GM19025 (cell line): ENCODE measurements around the gene ASB10.

Source experiments
- ATAC-seq: cut with Tn5 transposase; IDR thresholded peaks from one replicate; pipeline ENCODE4 v1.9.1; 2021; ENCODE audit warnings: mild to moderate bottlenecking, low read depth, moderate library complexity; ENCODE audit not compliant: unreplicated experiment

ASB10 gene, protein sequence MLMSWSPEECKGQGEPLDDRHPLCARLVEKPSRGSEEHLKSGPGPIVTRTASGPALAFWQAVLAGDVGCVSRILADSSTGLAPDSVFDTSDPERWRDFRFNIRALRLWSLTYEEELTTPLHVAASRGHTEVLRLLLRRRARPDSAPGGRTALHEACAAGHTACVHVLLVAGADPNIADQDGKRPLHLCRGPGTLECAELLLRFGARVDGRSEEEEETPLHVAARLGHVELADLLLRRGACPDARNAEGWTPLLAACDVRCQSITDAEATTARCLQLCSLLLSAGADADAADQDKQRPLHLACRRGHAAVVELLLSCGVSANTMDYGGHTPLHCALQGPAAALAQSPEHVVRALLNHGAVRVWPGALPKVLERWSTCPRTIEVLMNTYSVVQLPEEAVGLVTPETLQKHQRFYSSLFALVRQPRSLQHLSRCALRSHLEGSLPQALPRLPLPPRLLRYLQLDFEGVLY

DNA sequence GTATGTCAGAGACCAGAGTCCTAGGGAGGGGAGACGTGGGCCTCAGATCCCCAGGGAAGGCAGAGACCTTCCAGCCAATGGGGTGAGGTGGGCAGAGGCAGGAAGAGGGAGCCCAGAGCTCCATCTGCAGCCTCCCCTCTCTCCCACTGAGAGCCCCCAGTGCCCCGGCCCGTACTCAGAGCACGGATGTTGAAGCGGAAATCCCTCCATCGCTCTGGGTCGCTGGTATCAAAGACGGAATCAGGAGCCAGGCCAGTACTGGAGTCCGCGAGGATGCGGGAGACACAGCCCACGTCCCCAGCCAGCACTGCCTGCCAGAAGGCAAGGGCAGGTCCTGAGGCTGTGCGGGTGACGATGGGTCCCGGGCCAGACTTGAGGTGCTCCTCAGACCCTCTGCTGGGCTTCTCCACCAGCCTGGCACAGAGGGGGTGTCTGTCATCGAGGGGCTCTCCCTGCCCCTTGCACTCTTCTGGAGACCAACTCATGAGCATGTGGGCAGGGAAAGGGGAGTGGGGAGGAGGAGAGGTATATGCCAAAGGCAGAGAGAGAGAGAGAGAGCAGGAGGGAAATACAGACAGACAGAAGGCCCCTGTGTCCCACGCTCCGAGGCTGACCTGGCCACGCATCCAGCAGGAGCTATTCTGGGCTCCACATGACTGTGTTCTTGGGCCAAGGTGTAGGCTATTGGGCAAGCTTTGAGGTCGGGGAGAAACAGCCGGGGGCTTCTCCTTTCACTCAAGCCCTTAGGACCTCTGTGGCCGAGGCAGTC, at the start of gene ASB10:
Gene ASB10, minus strand, starts transcription at position 611 of the 769 bp plus-strand sequence. Its CDS starts 120 bp downstream, at position 491.
- ATAC-seq = no peak

DNA sequence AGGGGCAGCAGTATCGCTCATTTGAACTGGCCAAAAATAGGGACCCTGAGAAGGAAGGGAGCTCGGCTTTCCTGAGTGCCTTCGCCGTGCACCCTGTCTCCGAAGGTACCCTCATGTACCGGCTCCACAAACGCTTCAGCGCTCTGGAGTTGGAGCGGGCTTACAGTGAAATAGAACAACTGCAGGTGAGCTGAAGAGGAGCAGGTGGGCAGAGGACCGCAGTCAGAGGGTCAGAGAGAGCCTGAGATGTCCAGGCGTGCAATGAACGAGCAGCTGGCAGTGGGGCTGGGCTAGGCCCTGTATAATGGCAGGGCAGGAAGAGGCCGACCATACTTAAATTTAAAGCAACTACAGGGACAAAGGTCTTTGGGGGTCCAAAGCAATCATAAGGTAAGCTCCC, 49.4 kb upstream of the ASB10 start:
- ATAC-seq = no peak

DNA sequence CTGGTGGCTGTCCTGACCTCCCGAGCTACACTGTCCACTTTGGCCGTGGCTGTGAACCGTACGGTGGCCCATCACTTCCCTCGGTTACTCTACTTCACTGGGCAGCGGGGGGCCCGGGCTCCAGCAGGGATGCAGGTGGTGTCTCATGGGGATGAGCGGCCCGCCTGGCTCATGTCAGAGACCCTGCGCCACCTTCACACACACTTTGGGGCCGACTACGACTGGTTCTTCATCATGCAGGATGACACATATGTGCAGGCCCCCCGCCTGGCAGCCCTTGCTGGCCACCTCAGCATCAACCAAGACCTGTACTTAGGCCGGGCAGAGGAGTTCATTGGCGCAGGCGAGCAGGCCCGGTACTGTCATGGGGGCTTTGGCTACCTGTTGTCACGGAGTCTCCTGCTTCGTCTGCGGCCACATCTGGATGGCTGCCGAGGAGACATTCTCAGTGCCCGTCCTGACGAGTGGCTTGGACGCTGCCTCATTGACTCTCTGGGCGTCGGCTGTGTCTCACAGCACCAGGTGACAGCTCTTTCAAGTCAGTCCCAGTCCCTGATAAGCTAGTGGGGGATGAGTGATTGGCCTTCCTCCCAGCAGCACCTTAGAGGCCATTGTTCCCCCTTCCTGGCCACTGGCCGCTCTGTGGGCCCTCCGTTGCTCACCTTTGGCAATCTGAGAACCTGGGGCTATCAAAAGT, 48.2 kb upstream of the ASB10 start:
- no peak for ATAC-seq

DNA sequence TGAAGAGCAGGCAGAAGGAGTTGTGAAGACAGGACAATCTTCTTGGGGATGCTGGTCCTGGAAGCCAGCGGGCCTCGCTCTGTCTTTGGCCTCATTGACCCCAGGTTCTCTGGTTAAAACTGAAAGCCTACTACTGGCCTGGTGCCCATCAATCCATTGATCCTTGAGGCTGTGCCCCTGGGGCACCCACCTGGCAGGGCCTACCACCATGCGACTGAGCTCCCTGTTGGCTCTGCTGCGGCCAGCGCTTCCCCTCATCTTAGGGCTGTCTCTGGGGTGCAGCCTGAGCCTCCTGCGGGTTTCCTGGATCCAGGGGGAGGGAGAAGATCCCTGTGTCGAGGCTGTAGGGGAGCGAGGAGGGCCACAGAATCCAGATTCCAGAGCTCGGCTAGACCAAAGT, 46.8 kb upstream of the ASB10 start:
- ATAC-seq = no peak

DNA sequence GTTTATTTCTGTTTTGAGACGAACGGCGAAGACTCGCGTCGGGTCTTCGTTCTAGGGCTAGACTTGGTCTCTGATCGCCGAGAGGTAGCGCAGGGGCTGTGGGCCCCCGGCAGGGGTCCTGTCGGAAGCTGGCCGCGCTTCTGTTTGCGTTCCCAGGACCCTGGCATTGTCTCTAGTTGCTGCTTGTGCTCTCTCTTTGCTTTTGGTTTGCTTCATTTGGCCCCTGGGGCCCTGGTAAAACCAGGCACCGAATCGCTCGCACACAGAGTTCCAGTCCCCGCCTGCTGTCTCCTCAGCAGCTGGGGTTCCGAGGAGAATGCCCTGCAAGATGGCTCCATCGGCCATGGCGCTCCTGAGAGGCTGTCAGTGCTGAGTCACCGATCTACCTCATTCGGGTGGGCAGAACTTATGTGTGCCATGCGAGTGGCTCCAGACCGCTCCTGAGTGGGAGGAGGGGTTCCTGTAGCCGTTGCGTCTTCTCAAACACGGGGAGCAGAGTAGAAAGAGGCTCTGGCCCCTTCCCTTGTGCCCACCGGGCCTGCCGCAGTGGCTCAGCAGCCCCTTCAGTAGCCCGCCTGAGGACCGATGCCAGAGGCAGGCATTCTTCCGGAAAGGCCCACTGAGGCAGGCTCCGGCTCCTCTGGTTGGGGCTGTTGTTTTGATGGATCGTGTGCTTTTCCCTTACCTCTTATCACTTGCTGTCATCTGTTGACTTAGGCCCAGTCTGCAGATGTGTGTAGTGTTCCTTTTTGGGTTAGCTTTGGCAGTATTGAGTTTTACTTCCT, 46.1 kb upstream of the ASB10 start:
- ATAC-seq = no peak

DNA sequence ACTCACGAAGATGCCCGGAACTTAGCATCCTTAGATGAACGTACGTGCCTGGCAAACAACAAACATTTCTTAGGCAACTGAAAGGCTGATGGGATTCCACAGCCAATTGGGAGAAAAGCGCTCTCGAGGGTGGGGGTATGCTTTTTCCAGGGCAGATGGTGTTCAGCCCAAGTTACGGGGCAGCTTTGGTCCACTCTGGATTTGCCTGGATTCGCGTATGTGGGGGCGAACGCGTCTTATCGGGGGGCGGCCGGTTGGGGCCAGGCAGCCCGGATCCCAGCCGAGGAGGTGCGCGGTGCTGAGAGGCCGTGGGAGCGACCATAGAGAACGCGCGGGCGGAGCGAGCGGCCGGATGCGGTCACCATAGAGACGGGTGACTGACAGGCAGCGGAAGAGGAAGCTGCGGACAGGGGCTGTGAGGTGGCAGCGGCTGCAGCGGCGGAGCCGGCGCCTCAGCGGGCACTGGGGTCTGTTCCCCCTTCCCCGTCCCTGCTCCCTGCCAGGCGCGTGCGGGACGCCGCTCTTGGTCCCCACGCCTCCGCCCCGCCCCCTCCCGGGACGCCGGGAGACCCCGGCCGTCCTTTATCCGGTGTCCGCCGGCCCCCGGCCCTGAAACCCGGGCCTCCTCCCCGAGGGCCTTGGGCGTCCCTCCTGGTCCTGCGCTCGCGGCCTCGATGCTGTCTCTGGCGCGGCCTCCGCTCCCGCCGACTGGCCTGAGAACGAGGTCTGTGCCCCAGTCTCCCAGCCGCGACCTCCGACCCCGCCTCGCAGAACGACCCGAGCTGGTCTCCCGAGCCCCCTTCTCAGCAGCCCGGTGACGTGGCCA, 45.3 kb upstream of the ASB10 start, which contains the start of gene CHPF2:
Gene CHPF2, plus strand, starts transcription at position 393 of the 826 bp plus-strand sequence. CDS start 1,529 bp downstream, outside the sequence.
- peak; percentile 96 for ATAC-seq

DNA sequence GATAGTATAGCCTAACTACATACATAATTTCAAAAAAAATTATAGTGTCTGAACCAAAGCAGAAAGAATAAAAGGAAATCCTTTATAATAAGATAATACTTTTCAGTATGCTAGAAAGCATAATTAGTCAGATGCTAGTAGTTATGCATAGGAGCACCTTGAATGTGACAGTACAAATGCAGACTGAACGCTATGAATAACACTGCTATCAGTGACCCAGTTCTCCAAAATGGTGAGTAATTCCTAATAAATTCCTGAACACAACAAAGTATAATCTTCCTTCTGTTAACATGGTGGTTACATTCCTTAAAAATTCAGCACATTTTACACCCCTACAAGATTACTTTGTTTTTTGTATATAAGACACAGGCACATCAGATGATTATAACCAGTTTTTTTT, 44.0 kb upstream of the ASB10 start:
- ATAC-seq = no peak

DNA sequence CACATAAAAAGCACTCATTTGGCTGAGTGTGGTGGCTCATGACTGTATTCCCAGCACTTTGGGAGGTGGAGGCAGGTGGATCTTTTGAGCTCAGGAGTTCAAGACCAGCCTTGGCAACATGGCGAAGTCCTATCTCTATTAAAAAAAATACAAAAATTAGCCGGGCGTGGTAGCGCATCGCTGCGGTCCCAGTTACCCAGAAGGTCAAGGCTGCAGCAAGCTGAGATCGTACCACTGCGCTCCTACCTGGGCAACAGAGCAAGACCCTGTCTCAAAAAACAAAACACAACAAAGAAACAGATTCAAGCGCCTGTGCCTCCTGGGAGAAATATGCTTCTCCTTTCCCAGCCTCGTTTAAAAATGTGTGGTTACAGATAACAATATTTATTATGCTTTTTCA, 42.2 kb upstream of the ASB10 start:
- no peak for ATAC-seq

DNA sequence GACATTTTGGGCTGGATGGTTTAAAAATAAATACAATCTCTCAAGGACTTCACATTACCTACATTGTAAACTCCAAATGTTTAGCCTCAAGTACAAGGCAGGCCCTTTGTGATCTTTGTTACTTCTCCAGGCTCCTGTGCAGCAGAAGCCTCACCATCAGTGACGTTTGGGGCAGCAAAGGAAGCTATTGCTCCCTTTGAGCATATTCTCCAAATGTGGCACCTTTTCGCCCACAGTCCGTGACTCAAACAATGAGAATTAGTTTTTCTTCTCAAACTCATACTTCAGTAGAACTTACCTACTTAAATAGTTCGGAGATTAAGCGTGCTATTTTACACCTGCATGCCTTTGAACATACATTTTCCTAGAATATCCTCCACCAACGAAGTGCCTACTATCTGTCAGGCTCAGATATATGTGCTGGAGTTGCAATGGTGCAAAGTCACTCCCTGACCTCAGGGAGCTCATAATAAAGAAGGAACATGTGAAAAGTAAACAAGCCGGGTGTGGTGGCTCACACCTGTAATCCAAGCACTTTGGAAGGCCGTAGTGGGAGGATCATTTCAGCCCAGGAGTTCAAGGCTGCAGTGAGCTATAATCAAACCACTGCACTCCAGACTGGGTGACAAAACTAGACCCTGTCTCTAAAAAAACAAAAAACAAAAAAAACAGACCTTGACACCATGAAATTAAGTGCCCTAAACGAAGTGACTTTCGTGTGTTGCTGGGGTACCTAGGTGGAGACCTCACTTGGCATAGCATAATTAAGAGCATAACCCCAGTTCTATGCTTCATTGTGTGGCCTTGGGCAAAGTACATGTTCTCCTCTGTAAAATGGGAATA, 41.2 kb upstream of the ASB10 start:
- ATAC-seq = no peak

DNA sequence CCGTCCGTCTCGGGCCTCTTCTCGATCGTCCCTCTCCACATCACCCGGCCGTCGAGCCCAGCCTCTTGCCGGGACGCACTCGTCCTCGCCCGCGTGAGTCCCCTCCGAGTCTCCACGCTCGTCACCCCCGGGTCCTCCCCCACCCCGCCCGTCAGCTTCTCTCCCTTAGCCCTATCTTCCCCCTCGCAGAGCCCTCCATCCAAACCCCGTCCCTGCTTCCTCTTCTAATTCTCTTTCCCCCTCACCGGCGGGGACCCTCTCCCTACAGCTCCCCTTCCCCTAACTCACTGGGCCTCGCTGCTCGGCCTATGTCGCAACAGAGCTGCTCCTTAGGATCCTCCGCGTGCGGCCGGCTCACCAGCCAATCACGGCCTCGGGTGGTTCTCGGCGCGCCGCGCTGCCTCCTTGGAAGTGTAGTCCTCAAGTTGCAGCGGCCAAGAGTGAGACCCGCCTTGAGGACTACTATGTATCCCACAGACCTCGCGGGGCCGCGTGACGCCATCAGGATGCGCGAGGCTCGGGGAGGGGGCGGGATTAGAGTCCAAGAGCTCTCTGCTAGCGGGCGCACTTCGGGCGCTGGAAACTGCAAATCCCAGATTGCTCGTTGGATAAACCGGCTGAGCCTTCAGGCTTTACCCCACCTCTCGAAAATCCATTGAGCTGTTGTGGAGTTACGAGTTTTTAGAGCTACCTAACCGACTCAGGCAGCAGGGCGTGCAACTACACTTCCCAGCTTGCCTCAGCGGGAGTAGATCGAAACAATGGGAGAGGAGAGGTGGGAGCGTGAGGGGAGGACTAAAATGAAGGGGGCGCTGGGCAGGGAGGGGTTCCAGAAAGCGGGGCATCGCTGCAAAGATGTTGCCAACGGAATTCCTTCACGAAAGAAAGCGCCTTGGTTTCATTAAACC, 40.1 kb upstream of the ASB10 start, which contains the start of gene ABCF2:
Gene ABCF2, minus strand, starts transcription at position 331 of the 908 bp plus-strand sequence. CDS start 747 bp downstream, outside the sequence.
- peak; percentile 99 for ATAC-seq

DNA sequence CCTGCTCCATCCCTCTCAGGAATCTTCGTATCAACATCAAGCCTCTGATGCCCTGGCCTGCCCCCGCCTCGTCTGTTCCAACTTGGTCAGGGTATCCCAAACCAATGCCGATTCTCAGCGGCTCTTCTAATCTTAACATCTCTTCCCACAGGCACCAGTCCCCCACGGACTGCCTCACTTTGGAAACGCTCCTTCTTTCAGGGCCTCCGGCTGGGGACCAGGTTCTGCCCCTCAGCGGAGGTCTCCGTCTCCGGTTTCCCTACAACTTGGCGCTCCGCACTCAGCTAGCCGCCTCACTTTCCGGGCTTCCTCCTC, 39.5 kb upstream of the ASB10 start:
- ATAC-seq = no peak

DNA sequence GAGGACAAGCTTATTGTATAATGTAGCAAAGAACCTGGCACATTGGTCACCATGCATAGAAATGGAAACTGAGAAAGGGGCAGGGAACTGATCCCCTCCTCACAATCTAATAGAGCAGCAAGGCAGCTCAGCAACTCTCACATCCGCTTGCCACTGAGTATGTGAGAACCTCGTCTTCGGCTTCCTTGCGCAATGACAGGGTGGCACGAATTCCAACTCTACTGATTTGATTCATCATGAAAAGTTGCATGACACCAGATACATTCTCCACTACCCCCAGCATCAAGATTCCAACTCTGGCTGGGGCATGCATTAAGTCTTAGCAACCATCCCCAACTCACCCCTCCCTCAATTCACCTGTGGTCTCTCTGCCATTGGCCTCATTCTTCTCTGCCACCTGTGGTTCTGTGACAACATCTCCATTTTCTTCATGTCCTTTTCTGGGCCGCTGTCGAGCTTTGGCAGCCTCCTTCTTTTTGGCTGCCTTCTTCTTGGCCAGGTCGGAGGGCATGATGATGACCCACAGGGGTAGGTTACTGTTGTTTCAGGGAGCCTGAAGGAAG, 39.0 kb upstream of the ASB10 start:
- no peak for ATAC-seq

DNA sequence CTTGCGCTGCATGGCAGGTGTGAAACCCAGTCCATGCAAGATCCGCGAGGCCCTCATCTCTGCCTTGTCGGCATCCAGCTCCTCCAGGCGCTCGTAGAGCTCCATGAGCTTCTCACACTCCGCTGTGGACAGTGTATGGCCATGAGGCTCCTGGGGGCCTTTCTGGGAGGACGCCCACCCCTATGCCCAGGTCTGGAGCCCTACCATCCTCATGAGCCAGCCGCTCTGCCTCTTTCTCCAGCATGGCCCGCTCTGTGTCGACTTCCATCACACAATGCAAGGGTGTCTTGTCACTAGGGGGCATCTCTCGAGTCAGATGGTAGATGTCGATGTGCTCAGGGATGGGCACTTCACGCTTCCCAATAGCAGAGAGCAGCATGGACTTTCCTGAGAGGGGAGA, 36.7 kb upstream of the ASB10 start:
- no peak for ATAC-seq

DNA sequence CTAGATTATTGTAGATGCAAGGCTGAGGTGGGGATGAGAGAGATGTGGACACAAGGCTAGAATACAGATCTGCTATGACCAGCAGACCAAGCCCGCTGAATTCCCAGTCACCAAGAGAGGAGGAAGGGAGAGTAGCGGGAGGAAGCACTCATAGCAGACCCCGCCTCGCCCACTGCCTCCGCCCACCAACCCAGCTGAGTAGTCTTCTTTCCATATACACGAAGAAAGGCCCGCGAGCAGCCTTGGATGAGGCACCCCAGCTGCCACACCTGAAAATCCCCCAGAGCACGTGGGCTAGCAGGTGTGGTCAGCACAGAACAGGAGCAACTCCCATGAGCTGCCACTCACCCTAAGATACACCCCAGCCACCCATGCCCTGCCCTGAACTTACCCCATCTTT, 31.1 kb upstream of the ASB10 start:
- ATAC-seq = no peak

DNA sequence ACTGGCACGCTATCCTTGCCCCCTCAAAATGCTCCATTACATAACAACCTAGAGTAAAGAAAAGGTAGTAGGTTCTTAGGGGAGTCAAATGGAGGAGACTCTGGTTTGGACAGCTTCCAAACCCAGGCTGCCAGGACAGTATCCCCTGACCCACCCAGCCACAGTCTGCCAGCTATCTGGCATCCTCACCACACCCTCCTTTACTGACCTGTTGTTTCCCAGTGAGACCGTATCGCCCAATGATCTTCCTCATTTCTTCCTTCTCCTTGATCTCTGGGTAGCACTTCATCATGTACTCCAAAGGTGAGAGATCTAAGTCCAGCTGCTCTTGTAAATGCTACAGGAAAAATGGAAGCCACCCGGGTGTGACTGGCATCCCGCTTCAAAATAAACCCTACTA, 28.3 kb upstream of the ASB10 start:
- ATAC-seq = no peak

DNA sequence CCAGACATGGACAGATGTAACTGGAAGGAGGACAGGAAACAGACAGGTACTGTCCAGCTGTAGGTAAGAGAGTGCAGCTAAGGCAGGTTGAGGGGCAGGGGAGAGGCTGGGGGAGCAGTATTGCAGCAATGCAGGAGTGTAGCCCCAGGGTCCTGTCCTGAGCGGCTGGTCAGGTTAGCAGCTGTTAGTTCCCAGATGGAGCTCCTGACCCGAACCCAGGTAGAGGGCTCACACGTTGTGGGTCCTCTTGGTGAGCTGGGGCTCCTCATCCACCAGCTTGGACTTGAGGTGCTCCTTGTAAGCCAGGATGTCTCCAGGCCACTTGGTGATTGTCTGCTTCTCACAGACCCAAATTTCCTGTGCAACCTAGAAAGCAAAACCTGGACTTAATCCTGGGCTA, 26.8 kb upstream of the ASB10 start:
- ATAC-seq = no peak

DNA sequence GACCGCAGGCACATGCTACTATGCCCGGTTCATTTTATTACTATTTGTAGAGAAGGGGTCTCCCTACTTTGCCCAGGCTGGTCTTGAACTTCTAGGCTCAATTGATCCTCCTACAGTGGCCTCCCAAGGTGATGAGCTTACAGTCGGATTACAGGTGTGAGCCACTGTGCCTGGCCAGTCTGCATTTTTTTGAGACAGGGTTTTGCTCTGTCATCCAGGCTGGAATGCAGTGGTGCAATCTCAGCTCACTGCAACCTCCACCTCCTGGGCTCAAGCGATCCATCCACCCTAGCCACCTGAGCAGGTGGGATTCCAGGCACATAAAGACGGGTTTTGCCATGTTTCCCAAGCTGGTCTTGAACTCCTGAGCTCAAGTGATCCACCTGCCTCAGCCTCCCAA, 25.6 kb upstream of the ASB10 start:
- ATAC-seq = no peak
